ENCODE results near the gene C14orf132.

GRCh38 chr14:96118391-96118790, 79.2 kb downstream of the C14orf132 start:
- TF ChIP-seq, protein P1, sequence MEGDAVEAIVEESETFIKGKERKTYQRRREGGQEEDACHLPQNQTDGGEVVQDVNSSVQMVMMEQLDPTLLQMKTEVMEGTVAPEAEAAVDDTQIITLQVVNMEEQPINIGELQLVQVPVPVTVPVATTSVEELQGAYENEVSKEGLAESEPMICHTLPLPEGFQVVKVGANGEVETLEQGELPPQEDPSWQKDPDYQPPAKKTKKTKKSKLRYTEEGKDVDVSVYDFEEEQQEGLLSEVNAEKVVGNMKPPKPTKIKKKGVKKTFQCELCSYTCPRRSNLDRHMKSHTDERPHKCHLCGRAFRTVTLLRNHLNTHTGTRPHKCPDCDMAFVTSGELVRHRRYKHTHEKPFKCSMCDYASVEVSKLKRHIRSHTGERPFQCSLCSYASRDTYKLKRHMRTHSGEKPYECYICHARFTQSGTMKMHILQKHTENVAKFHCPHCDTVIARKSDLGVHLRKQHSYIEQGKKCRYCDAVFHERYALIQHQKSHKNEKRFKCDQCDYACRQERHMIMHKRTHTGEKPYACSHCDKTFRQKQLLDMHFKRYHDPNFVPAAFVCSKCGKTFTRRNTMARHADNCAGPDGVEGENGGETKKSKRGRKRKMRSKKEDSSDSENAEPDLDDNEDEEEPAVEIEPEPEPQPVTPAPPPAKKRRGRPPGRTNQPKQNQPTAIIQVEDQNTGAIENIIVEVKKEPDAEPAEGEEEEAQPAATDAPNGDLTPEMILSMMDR (optimal IDR thresholded peaks at IDR 0.05 in 1 of 3, IDR thresholded peaks at IDR 0.05 in 1 of 3, conservative IDR thresholded peaks at IDR 0.05 in 1 of 3; ENCODE audit: extremely low read depth in 1 of 3, insufficient read depth in 2 of 3, low read length in 3 of 3), result no peak
- no peak for TF ChIP-seq EZH2 (IDR thresholded peaks at IDR 0.05; ENCODE audit: low read length)

All from keratinocyte (primary cell).